Type B pancreatic cell (in vitro differentiated cells): ENCODE data around the gene DCBLD1. TPM values are rescaled to one million over a fixed set of nuclear protein-coding genes. Genes with fewer than 3 reads are reported as not detected.
A peak's percentile ranks its signal among the peaks of the same experiment; 100 is the strongest.

Experiments
- DNase-seq: peaks from one replicate; pipeline ENCODE4 v3.0.0; 2021; ENCODE audit warnings: mixed read lengths; ENCODE audit not compliant: unreplicated experiment; ENCODE audit errors: extremely low spot score
- H3K27ac Mint-ChIP-seq: 2 replicates; pipeline ENCODE4 v1.8.0; 2021; ENCODE audit warnings: mild to moderate bottlenecking, mixed read lengths
- H3K27me3 Mint-ChIP-seq: 2 replicates; pipeline ENCODE4 v1.8.0; 2021; ENCODE audit warnings: mixed read lengths
- H3K36me3 Mint-ChIP-seq: 2 replicates; pipeline ENCODE4 v1.8.0; 2021; ENCODE audit warnings: mixed read lengths
- H3K4me1 Mint-ChIP-seq: one replicate; pipeline ENCODE4 v1.8.0; 2021; ENCODE audit warnings: mixed read lengths; ENCODE audit not compliant: unreplicated experiment
- H3K4me3 Mint-ChIP-seq: 2 replicates; pipeline ENCODE4 v1.8.0; 2021; ENCODE audit warnings: mild to moderate bottlenecking, mixed read lengths
- H3K9me3 Mint-ChIP-seq: 2 replicates; pipeline ENCODE4 v1.8.0; 2021; ENCODE audit warnings: mixed read lengths
- CTCF ChIP-seq: fragments of 200-600 bp; sonication (generic); conservative IDR thresholded peaks from 2 replicates; pipeline ENCODE4 v1.5.0; 2021; ENCODE audit warnings: antibody characterized with exemption, mild to moderate bottlenecking
- total RNA-seq: library from RNA; stranded (reverse); gene quantifications from 2 replicates; pipeline ENCODE4 v1.2.1, GENCODE V29; 2021; ENCODE audit warnings: low replicate concordance

Gene DCBLD1
- total RNA-seq, 1 donor from 2014 or later = 9.0 TPM

GRCh38 chr6:117590447-117590846 is 108.0 kb downstream of the DCBLD1 start:
- H3K4me3 Mint-ChIP-seq = no peak overlapping the region
- H3K9me3 Mint-ChIP-seq = no peaks in the 10 kb centered on the region
- H3K27me3 Mint-ChIP-seq = no peaks in the 10 kb centered on the region
- TF ChIP-seq CTCF = no peak
- no peak for DNase-seq
- no peaks in the 10 kb centered on the region for H3K4me1 Mint-ChIP-seq
- H3K27ac Mint-ChIP-seq = no peak overlapping the region
- H3K36me3 Mint-ChIP-seq = peaks cover 28% of the 10 kb centered on the region

DNA sequence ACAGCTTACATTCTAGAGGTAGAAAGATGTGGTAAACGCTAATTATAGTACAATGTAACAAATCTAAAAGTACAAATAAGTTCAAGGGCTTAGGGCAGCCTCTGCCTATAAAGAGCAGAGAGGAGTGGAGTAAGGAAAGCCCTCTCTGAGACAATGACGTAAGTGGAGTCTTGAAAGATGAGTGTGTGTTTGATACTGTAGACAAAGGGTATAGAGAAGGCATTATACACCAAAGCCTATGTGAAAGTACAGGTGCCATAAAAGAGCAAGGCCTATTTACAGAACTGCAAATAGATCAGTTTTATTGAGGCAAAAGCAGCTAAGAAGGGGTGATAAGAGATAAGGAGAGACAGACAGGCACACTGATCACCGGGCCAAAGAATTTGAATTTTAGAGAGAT is 108.9 kb downstream of the DCBLD1 start:
- Mint-ChIP-seq H3K9me3 (no peaks in the 10 kb centered on the region), H3K27ac (no peak overlapping the region), H3K27me3 (no peaks in the 10 kb centered on the region), H3K4me3 (peak overlapping the region; percentile 13), H3K36me3 (peaks cover 35% of the 10 kb centered on the region), H3K4me1 (no peaks in the 10 kb centered on the region)
- DNase-seq = no peak
- no peak for TF ChIP-seq CTCF

DNA sequence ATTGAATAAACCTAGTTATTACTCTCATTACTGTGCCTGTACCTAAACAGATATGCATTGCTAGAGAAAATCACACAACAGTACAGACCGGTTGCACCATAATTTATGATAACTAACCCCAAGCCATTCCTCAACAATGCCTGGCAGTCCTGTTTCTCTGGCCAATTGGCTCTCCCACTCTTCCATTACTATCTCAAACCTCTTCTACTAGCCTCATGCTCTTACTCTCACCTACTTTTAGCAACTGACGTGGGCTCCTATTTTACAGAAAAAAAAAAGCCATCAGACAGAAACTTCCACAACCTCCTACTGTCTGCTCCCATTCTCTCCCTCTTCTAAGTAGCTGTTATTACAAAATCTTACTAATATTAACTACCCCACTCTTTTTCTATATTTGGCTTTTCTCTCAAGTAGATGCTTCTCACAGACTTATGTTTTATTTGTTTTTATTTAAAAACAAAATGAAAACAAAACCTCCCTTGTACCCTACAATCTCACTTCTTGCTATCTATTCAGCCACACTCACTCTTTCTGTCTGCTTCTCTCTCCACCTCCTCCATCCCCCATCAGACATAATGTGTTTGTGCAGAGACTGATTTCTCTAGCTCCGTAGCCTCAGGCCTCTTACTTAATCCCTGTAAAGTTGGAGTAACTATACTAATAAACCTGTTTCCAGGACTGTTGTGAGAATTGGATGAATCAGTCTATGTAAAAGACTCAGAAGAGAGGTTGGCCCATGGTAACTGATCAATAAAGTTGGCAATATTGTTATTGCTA is 110.7 kb downstream of the DCBLD1 start:
- H3K9me3 Mint-ChIP-seq = no peaks in the 10 kb centered on the region
- H3K36me3 Mint-ChIP-seq = peaks cover 43% of the 10 kb centered on the region
- DNase-seq = no peak
- no peaks in the 10 kb centered on the region for H3K4me1 Mint-ChIP-seq
- H3K27ac Mint-ChIP-seq = no peak overlapping the region
- no peaks in the 10 kb centered on the region for H3K27me3 Mint-ChIP-seq
- no peak overlapping the region for H3K4me3 Mint-ChIP-seq
- TF ChIP-seq CTCF = no peak

GRCh38 chr6:117595099-117595923 is 112.8 kb downstream of the DCBLD1 start:
- H3K9me3 Mint-ChIP-seq = no peaks in the 10 kb centered on the region

DNA sequence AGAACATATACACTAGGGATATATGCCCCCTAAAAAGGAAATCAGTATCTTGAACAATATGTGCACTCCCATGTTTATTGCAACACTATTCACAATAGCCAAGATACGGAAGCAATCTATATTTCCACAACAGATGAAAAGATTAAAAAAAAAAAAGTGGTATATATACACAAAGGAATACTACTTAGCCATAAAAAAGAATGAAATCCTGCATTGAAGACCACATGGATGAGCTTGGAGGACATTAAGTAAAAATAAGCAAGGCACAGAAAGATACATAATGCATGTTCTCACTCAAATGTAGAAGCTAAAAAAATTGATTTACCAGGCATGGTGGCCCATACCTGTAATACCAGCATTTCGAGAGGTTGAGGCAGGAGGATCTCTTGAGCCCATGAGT is 115.3 kb downstream of the DCBLD1 start:
- Mint-ChIP-seq H3K36me3 (peaks cover 42% of the 10 kb centered on the region), H3K9me3 (no peaks in the 10 kb centered on the region), H3K4me1 (peaks cover 18% of the 10 kb centered on the region), H3K27me3 (no peaks in the 10 kb centered on the region), H3K4me3 (no peak overlapping the region), H3K27ac (no peak overlapping the region)
- no peak for TF ChIP-seq CTCF
- DNase-seq = no peak

More at GRCh38 chr6:117595099-117595923, 112.8 kb downstream of the DCBLD1 start:
- peaks cover 14% of the 10 kb centered on the region for H3K4me1 Mint-ChIP-seq
- H3K27me3 Mint-ChIP-seq = no peaks in the 10 kb centered on the region
- H3K36me3 Mint-ChIP-seq = peaks cover 47% of the 10 kb centered on the region
- no peak overlapping the region for H3K4me3 Mint-ChIP-seq
- H3K27ac Mint-ChIP-seq = no peak overlapping the region
- no peak for DNase-seq
- no peak for TF ChIP-seq CTCF

Other genes starting within 250 kb of the DCBLD1 start
- gene VGLL2, start 217.1 kb upstream of the DCBLD1 start, total RNA-seq = 0.31 and 3.0 TPM in 2 replicates
- gene ROS1, start 56.7 kb upstream of the DCBLD1 start, total RNA-seq = 0.19 and 0.33 TPM in 2 replicates
- 32.8 and 34.5 TPM in 2 replicates for gene GOPC, start 119.8 kb downstream of the DCBLD1 start, total RNA-seq
- 36.5 and 42.1 TPM in 2 replicates for gene NUS1, start 192.8 kb downstream of the DCBLD1 start, total RNA-seq